T-cell (primary cell): ENCODE results near the gene SLC41A3. TPM values are rescaled to one million over a fixed set of nuclear protein-coding genes. Genes with fewer than 3 reads are reported as not detected.

ENCODE experiments used
- ATAC-seq, 4 experiments: fragments of 200-7000 bp in 3 of 4; fragments of 150-1000 bp in 1 of 4; cut with Tn5 transposase; replicated peaks in 1 of 4; 1 replicate in 3 of 4; 2 replicates in 1 of 4; pipeline ENCODE4 v1.10.0; 2021; ENCODE audit warnings: moderate library complexity in 3 of 4, mild to moderate bottlenecking in 2 of 4, moderate number of reproducible peaks in 1 of 4
- CTCF ChIA-PET, 2 donors: fragments of 300-600 bp; sonication (Branson Sonifier 250); formaldehyde crosslinking; loops; one replicate each; lab custom pipeline; 2022; ENCODE audit warnings: antibody characterized with exemption in 2 of 2; lab: Charles Lee
- POLR2A ChIA-PET, 2 donors: fragments of 300-600 bp; sonication (Branson Sonifier 250); formaldehyde crosslinking; loops; one replicate each; lab custom pipeline; 2022; ENCODE audit warnings: antibody characterized with exemption in 2 of 2; lab: Charles Lee
- DNase-seq, 35 experiments: peaks; one replicate each; pipeline versions ENCODE4 v3.0.0 to v3.0.0-alpha.2; 2013 to 2023
- H3K27ac ChIP-seq: one replicate; pipeline ENCODE4 v1.5.1; 2013; ENCODE audit warnings: low read length
- H3K27me3 ChIP-seq, 2 experiments: replicated peaks in 1 of 2; 1 replicate in 1 of 2; 2 replicates in 1 of 2; pipeline versions ENCODE4 v1.6.1 to v1.7.0; 2013; ENCODE audit warnings: low read length in 1 of 2, mixed read lengths in 1 of 2; ENCODE audit not compliant: control insufficient read depth in 2 of 2, insufficient read depth in 2 of 2; ENCODE audit errors: extremely low read depth in 1 of 2
- H3K36me3 ChIP-seq, 2 donors: 1 replicate in 1 of 2; 2 replicates in 1 of 2; pipeline versions ENCODE4 v1.6.1 to v1.7.0; 2013; ENCODE audit warnings: low read length in 1 of 2; ENCODE audit not compliant: control insufficient read depth in 2 of 2, insufficient read depth in 1 of 2; ENCODE audit errors: extremely low read depth in 1 of 2
- H3K4me1 ChIP-seq, 2 experiments: 1 replicate in 1 of 2; 2 replicates in 1 of 2; pipeline versions ENCODE4 v1.6.1 to v1.7.0; 2013; ENCODE audit warnings: low read length in 2 of 2, mixed read lengths in 1 of 2; ENCODE audit not compliant: insufficient read depth in 2 of 2, control insufficient read depth in 1 of 2; ENCODE audit errors: extremely low read depth in 1 of 2
- H3K4me3 ChIP-seq, 2 donors: 1 replicate in 1 of 2; 2 replicates in 1 of 2; pipeline versions ENCODE4 v1.5.1 to v1.7.0; 2013; ENCODE audit warnings: mild to moderate bottlenecking in 2 of 2, low read length in 1 of 2, moderate library complexity in 1 of 2; ENCODE audit not compliant: control insufficient read depth in 1 of 2; ENCODE audit errors: extremely low read depth in 1 of 2
- H3K9me3 ChIP-seq: 2 replicates; pipeline ENCODE4 v1.7.0; 2013
- H3K27ac Mint-ChIP-seq, 2 donors: one replicate each; pipeline ENCODE4 v1.8.0; 2020 to 2021; ENCODE audit warnings: mild to moderate bottlenecking in 2 of 2, mixed read lengths in 2 of 2
- H3K27me3 Mint-ChIP-seq, 2 donors: one replicate each; pipeline ENCODE4 v1.8.0; 2021 to 2022; ENCODE audit warnings: mixed read lengths in 2 of 2
- H3K36me3 Mint-ChIP-seq: one replicate; pipeline ENCODE4 v1.8.0; 2021; ENCODE audit warnings: mixed read lengths
- H3K4me1 Mint-ChIP-seq, 3 donors: one replicate each; pipeline ENCODE4 v1.8.0; 2020 to 2022; ENCODE audit warnings: mixed read lengths in 3 of 3, mild to moderate bottlenecking in 1 of 3
- H3K4me3 Mint-ChIP-seq, 3 donors: one replicate each; pipeline ENCODE4 v1.8.0; 2020 to 2022; ENCODE audit warnings: mild to moderate bottlenecking in 3 of 3, mixed read lengths in 3 of 3, moderate library complexity in 3 of 3
- H3K9me3 Mint-ChIP-seq, 3 donors: one replicate each; pipeline ENCODE4 v1.8.0; 2020 to 2022; ENCODE audit warnings: mixed read lengths in 3 of 3
- WGBS: methylation state at CpG from one replicate; pipeline ENCODE4 v1.1.5; 2013; ENCODE audit warnings: missing lambda C conversion rate; ENCODE audit not compliant: insufficient coverage; 5-methylcytosine and 5-hydroxymethylcytosine counted together
- total RNA-seq, 35 experiments: library from RNA in 6 of 35; stranded (reverse) in 6 of 35; fragments of 120-200 nt in 1 of 35; gene quantifications; one replicate each; pipeline versions ENCODE4 v1.2.1 to v1.2.4 and lab custom pipeline; 2013 to 2026

SLC41A3 gene
- total RNA-seq, 5 donors from 2014 or later (not counting 1 experiment from before 2014, with no cell fraction given) = 24.8 to 38.6 (median 34.5) TPM

- Histone ChIP-seq H3K4me1 (peaks cover 0 to 3% of the 10 kb centered on the region in 2 experiments), H3K9me3 (no peaks in the 10 kb centered on the region), H3K4me3 (no peak overlapping the region), H3K36me3 (no peaks in the 10 kb centered on the region), H3K27me3 (peaks cover 0 to 21% of the 10 kb centered on the region in 2 experiments), H3K27ac (no peak overlapping the region)
- ChIA-PET POLR2A (no interaction called here), CTCF (no interaction called here)
- Mint-ChIP-seq H3K27ac (no peak overlapping the region), H3K4me1 (no peaks in the 10 kb centered on the region), H3K36me3 (no peaks in the 10 kb centered on the region), H3K27me3 (peaks cover 0 to 5% of the 10 kb centered on the region in 2 donors), H3K4me3 (no peak overlapping the region), H3K9me3 (no peaks in the 10 kb centered on the region)
- ATAC-seq (no peak), DNase-seq (no peak)
- 64% methylated on average over 4 of the region's 7 CpGs for WGBS
Measured at GRCh38 chr3:126104028-126104635, 20.2 kb upstream of the SLC41A3 start.

GRCh38 chr3:126103121-126104027 is 19.4 kb upstream of the SLC41A3 start:
- Histone ChIP-seq H3K27me3 (peaks cover 0 to 21% of the 10 kb centered on the region in 2 experiments), H3K4me1 (peaks cover 0 to 3% of the 10 kb centered on the region in 2 experiments), H3K9me3 (no peaks in the 10 kb centered on the region), H3K36me3 (no peaks in the 10 kb centered on the region), H3K4me3 (no peak overlapping the region), H3K27ac (no peak overlapping the region)
- H3K9me3 Mint-ChIP-seq = no peaks in the 10 kb centered on the region
- ChIA-PET POLR2A (no interaction called here), CTCF (no interaction called here)
- no peak for ATAC-seq
- DNase-seq = peak in 1 of 35 experiments; percentile 2
- no peaks in the 10 kb centered on the region for H3K4me1 Mint-ChIP-seq
- H3K27ac Mint-ChIP-seq = no peak overlapping the region
- 75% methylated on average over 18 of the region's 22 CpGs for WGBS
- H3K27me3 Mint-ChIP-seq = peaks cover 0 to 5% of the 10 kb centered on the region in 2 donors
- no peak overlapping the region for H3K4me3 Mint-ChIP-seq
- no peaks in the 10 kb centered on the region for H3K36me3 Mint-ChIP-seq

GRCh38 chr3:126102530-126102951 is 18.6 kb upstream of the SLC41A3 start:
- H3K9me3 ChIP-seq = no peaks in the 10 kb centered on the region
- no peak overlapping the region for H3K27ac Mint-ChIP-seq
- H3K4me3 Mint-ChIP-seq = no peak overlapping the region
- H3K27me3 Mint-ChIP-seq = peaks cover 0 to 5% of the 10 kb centered on the region in 2 donors
- peaks cover 0 to 21% of the 10 kb centered on the region in 2 experiments for H3K27me3 ChIP-seq
- no peaks in the 10 kb centered on the region for H3K36me3 ChIP-seq
- H3K9me3 Mint-ChIP-seq = no peaks in the 10 kb centered on the region
- no peaks in the 10 kb centered on the region for H3K36me3 Mint-ChIP-seq
- DNase-seq (no peak), ATAC-seq (no peak)
- no peak overlapping the region for H3K27ac ChIP-seq
- POLR2A ChIA-PET = no interaction called here
- H3K4me3 ChIP-seq = no peak overlapping the region
- no peaks in the 10 kb centered on the region for H3K4me1 Mint-ChIP-seq
- H3K4me1 ChIP-seq = peaks cover 0 to 3% of the 10 kb centered on the region in 2 experiments
- 68% methylated on average over 5 of the region's 5 CpGs for WGBS
- CTCF ChIA-PET = no interaction called here

- Histone ChIP-seq H3K36me3 (no peaks in the 10 kb centered on the region), H3K27me3 (peaks cover 0 to 21% of the 10 kb centered on the region in 2 experiments), H3K9me3 (no peaks in the 10 kb centered on the region), H3K4me1 (no peaks in the 10 kb centered on the region), H3K27ac (no peak overlapping the region), H3K4me3 (no peak overlapping the region)
- no peak overlapping the region for H3K27ac Mint-ChIP-seq
- H3K4me1 Mint-ChIP-seq = no peaks in the 10 kb centered on the region
- ChIA-PET CTCF (no interaction called here), POLR2A (interaction anchor here in 1 of 2 donors (0.6 kb wide), 1 partner anchor 976 kb away, joined by 4 read pairs; no protein-coding TSS in a partner anchor)
- no peaks in the 10 kb centered on the region for H3K36me3 Mint-ChIP-seq
- WGBS = 84% methylated on average over 6 of the region's 8 CpGs
- peaks cover 0 to 5% of the 10 kb centered on the region in 2 donors for H3K27me3 Mint-ChIP-seq
- ATAC-seq = no peak
- peaks cover 0 to 2% (median 0%) of the 10 kb centered on the region in 3 donors for H3K9me3 Mint-ChIP-seq
- H3K4me3 Mint-ChIP-seq = no peak overlapping the region
- peak in 1 of 35 experiments; percentile 1 for DNase-seq
Measured at GRCh38 chr3:126102011-126102410, 18.1 kb upstream of the SLC41A3 start.

- H3K9me3 Mint-ChIP-seq = peaks cover 0 to 3% (median 2%) of the 10 kb centered on the region in 3 donors
- no peaks in the 10 kb centered on the region for H3K4me1 ChIP-seq
- H3K36me3 ChIP-seq = no peaks in the 10 kb centered on the region
- H3K4me1 Mint-ChIP-seq = no peaks in the 10 kb centered on the region
- POLR2A ChIA-PET = interaction anchor here in 1 of 2 donors (0.6 kb wide), 1 partner anchor 977 kb away, joined by 4 read pairs; no protein-coding TSS in a partner anchor
- H3K4me3 ChIP-seq = no peak overlapping the region
- no peak overlapping the region for H3K27ac Mint-ChIP-seq
- ATAC-seq (no peak), DNase-seq (peak in 1 of 35 experiments; percentile 4)
- peaks cover 0 to 5% of the 10 kb centered on the region in 2 donors for H3K27me3 Mint-ChIP-seq
- H3K4me3 Mint-ChIP-seq = no peak overlapping the region
- no peaks in the 10 kb centered on the region for H3K36me3 Mint-ChIP-seq
- no peak overlapping the region for H3K27ac ChIP-seq
- H3K9me3 ChIP-seq = no peaks in the 10 kb centered on the region
- CTCF ChIA-PET = no interaction called here
- WGBS = 92% methylated on average over 8 of the region's 10 CpGs
- peaks cover 0 to 21% of the 10 kb centered on the region in 2 experiments for H3K27me3 ChIP-seq
Measured at GRCh38 chr3:126101521-126101982, 17.6 kb upstream of the SLC41A3 start.

GRCh38 chr3:126100634-126101301 is 16.8 kb upstream of the SLC41A3 start:
- DNase-seq = peak in 1 of 35 experiments; percentile 0
- ChIA-PET POLR2A (no interaction called here), CTCF (no interaction called here)
- no peaks in the 10 kb centered on the region for H3K4me1 ChIP-seq
- WGBS = 84% methylated on average over 18 of the region's 18 CpGs
- no peaks in the 10 kb centered on the region for H3K36me3 ChIP-seq
- no peak for ATAC-seq
- H3K27me3 ChIP-seq = peaks cover 0 to 21% of the 10 kb centered on the region in 2 experiments
- no peak overlapping the region for H3K4me3 Mint-ChIP-seq
- H3K9me3 Mint-ChIP-seq = peaks cover 0 to 10% (median 3%) of the 10 kb centered on the region in 3 donors
- no peaks in the 10 kb centered on the region for H3K4me1 Mint-ChIP-seq
- H3K4me3 ChIP-seq = no peak overlapping the region
- H3K27me3 Mint-ChIP-seq = peaks cover 0 to 5% of the 10 kb centered on the region in 2 donors
- no peaks in the 10 kb centered on the region for H3K36me3 Mint-ChIP-seq
- H3K9me3 ChIP-seq = no peaks in the 10 kb centered on the region
- no peak overlapping the region for H3K27ac Mint-ChIP-seq
- H3K27ac ChIP-seq = no peak overlapping the region
